GM21367 (cell line): ENCODE measurements around the gene PAX3.

Experiments used
- ATAC-seq: cut with Tn5 transposase; IDR thresholded peaks from one replicate; pipeline ENCODE4 v1.9.1; 2021; ENCODE audit not compliant: unreplicated experiment

Gene PAX3

GRCh38 chr2:222310747-222311318, 12.0 kb upstream of the PAX3 start:
- ATAC-seq = no peak

GRCh38 chr2:222309766-222310165, 11.0 kb upstream of the PAX3 start:
- ATAC-seq = no peak

- no peak for ATAC-seq
These were observed 10.6 kb upstream of the PAX3 start for GRCh38 chr2:222309361-222309760.

GRCh38 chr2:222307978-222308730, 9.4 kb upstream of the PAX3 start:
- ATAC-seq = no peak

- no peak for ATAC-seq
These were observed 8.5 kb upstream of the PAX3 start for GRCh38 chr2:222307143-222307756.

- no peak for ATAC-seq
These were observed 7.8 kb upstream of the PAX3 start for GRCh38 chr2:222306393-222307142.

- ATAC-seq = no peak
These were observed 7.0 kb upstream of the PAX3 start for GRCh38 chr2:222305516-222306392.

GRCh38 chr2:222304737-222305515, 6.1 kb upstream of the PAX3 start:
- ATAC-seq = no peak

- ATAC-seq = no peak
These were observed 5.3 kb upstream of the PAX3 start for GRCh38 chr2:222303828-222304736.

- ATAC-seq = no peak
These were observed 4.4 kb upstream of the PAX3 start for GRCh38 chr2:222303045-222303827.

GRCh38 chr2:222302178-222303018, 3.6 kb upstream of the PAX3 start:
- ATAC-seq = no peak

- no peak for ATAC-seq
These were observed 3.0 kb upstream of the PAX3 start for GRCh38 chr2:222301796-222302118.

- no peak for ATAC-seq
These were observed 2.4 kb upstream of the PAX3 start for GRCh38 chr2:222301053-222301795.

GRCh38 chr2:222300726-222301052, 1.9 kb upstream of the PAX3 start:
- no peak for ATAC-seq

GRCh38 chr2:222299906-222300725, 1.3 kb upstream of the PAX3 start:
- no peak for ATAC-seq

GRCh38 chr2:222298001-222298310, 842 bp downstream of the PAX3 start:
- no peak for ATAC-seq
